Middle frontal gyrus (tissue), 1 donor: ENCODE measurements around the gene DPM2.

Experiments used
- DNase-seq: peaks from one replicate; pipeline ENCODE4 v3.0.0-alpha.2; 2015; ENCODE audit warnings: low spot score; ENCODE audit errors: extremely low spot score

Gene DPM2

GRCh38 chr9:127899128-127899943, 38.3 kb downstream of the DPM2 start, which contains the start of gene ST6GALNAC6:
ST6GALNAC6 (minus strand) TSS chr9:127899603; CDS start chr9:127897981, 1,622 bp downstream.
- peak; percentile 65 for DNase-seq

GRCh38 chr9:127898433-127899127, 39.1 kb downstream of the DPM2 start:
- no peak for DNase-seq

GRCh38 chr9:127897193-127897692, 40.4 kb downstream of the DPM2 start:
- DNase-seq, result no peak

- no peak for DNase-seq
Measured at GRCh38 chr9:127896395-127897192, 41.1 kb downstream of the DPM2 start.

- DNase-seq, result no peak
Measured at GRCh38 chr9:127895811-127896210, 41.8 kb downstream of the DPM2 start.

- peak; percentile 52 for DNase-seq
Measured at GRCh38 chr9:127893392-127893791, 44.3 kb downstream of the DPM2 start.

- DNase-seq, result no peak
Measured at GRCh38 chr9:127892831-127893230, 44.8 kb downstream of the DPM2 start.

GRCh38 chr9:127890053-127890452, 47.6 kb downstream of the DPM2 start:
- DNase-seq, result no peak

- DNase-seq, result no peak
Measured at GRCh38 chr9:127887792-127888191, 49.9 kb downstream of the DPM2 start.

- DNase-seq, result no peak
Measured at GRCh38 chr9:127886401-127886972, 51.2 kb downstream of the DPM2 start.

GRCh38 chr9:127885508-127886281, 52.0 kb downstream of the DPM2 start:
- no peak for DNase-seq
